DOHH2 (cell line): Measurements from ENCODE around the gene LSM3.

Source experiments
- H3F3A ChIP-seq: fragments of 200-600 bp; sonication (generic), shearing (Covaris generic); 2 replicates; pipeline ENCODE4 v1.6.0; 2016; ENCODE audit warnings: antibody characterized with exemption, mild to moderate bottlenecking; ENCODE audit not compliant: control insufficient read depth, insufficient read depth
- H3K27ac ChIP-seq: fragments of 200-600 bp; sonication (generic); 2 replicates; pipeline ENCODE4 v1.5.1; 2014; ENCODE audit warnings: low read depth, mild to moderate bottlenecking, low read length, moderate library complexity
- H3K27me3 ChIP-seq: fragments of 200-600 bp; sonication (generic); 2 replicates; pipeline ENCODE4 v1.6.1; 2014; ENCODE audit warnings: mild to moderate bottlenecking, low read length, mixed read lengths; ENCODE audit not compliant: control insufficient read depth
- H3K36me3 ChIP-seq: fragments of 200-600 bp; sonication (generic); 2 replicates; pipeline ENCODE4 v1.6.1; 2014; ENCODE audit warnings: mild to moderate bottlenecking, low read length, moderate library complexity, mixed read lengths; ENCODE audit not compliant: control insufficient read depth
- H3K4me1 ChIP-seq: fragments of 200-600 bp; sonication (generic); 2 replicates; pipeline ENCODE4 v1.6.1; 2014; ENCODE audit warnings: mild to moderate bottlenecking, low read length, mixed read lengths; ENCODE audit not compliant: control insufficient read depth
- H3K4me2 ChIP-seq: fragments of 200-600 bp; sonication (generic); 2 replicates; pipeline ENCODE4 v1.6.0; 2014; ENCODE audit warnings: mild to moderate bottlenecking, low read length, moderate library complexity
- H3K4me3 ChIP-seq: fragments of 200-600 bp; sonication (generic); 2 replicates; pipeline ENCODE4 v1.5.1; 2014; ENCODE audit warnings: mild to moderate bottlenecking, low read length, mixed read lengths
- H3K79me2 ChIP-seq: fragments of 200-600 bp; sonication (generic); 2 replicates; pipeline ENCODE4 v1.6.1; 2014; ENCODE audit warnings: mild to moderate bottlenecking, low read length, mixed read lengths; ENCODE audit not compliant: control insufficient read depth
- H3K9me2 ChIP-seq: fragments of 200-600 bp; sonication (generic); replicated peaks from 2 replicates; pipeline ENCODE4 v1.6.1; 2014; ENCODE audit warnings: mild to moderate bottlenecking, low read length, mixed read lengths; ENCODE audit not compliant: control insufficient read depth
- H3K9me3 ChIP-seq: fragments of 200-600 bp; sonication (generic); 2 replicates; pipeline ENCODE4 v1.6.1; 2014; ENCODE audit warnings: antibody characterized with exemption, low read length, mixed read lengths; ENCODE audit not compliant: control insufficient read depth, insufficient read depth
- H4K20me1 ChIP-seq: fragments of 200-600 bp; sonication (generic); 2 replicates; pipeline ENCODE4 v1.6.0; 2014; ENCODE audit warnings: low read depth, mild to moderate bottlenecking, antibody characterized with exemption, low read length, moderate library complexity; ENCODE audit not compliant: control insufficient read depth, insufficient read depth
- CTCF ChIP-seq: fragments of 200-600 bp; sonication (generic); IDR thresholded peaks from one replicate; pipeline ENCODE4 v1.5.1; 2014; ENCODE audit warnings: antibody characterized with exemption, mild to moderate bottlenecking, low read depth, low read length; ENCODE audit not compliant: poor library complexity, severe bottlenecking
- EZH2phosphoT487 ChIP-seq: fragments of 200-600 bp; sonication (generic); IDR thresholded peaks from 2 replicates; pipeline ENCODE4 v1.6.1; 2017; ENCODE audit warnings: borderline replicate concordance, mild to moderate bottlenecking, antibody characterized with exemption, low read length, moderate library complexity, mixed read lengths

Gene LSM3

GRCh38 chr3:14138109-14138877 is 40.3 kb upstream of the LSM3 start:
- no peaks in the 10 kb centered on the region for H3K9me3 ChIP-seq
- no peak overlapping the region for H3K4me3 ChIP-seq
- peaks cover 11% of the 10 kb centered on the region for H3F3A ChIP-seq
- no peak overlapping the region for H3K4me2 ChIP-seq
- H3K79me2 ChIP-seq = no peaks in the 10 kb centered on the region
- no peaks in the 10 kb centered on the region for H4K20me1 ChIP-seq
- no peaks in the 10 kb centered on the region for H3K4me1 ChIP-seq
- H3K27me3 ChIP-seq = no peaks in the 10 kb centered on the region
- H3K9me2 ChIP-seq = no peaks in the 10 kb centered on the region
- H3K27ac ChIP-seq = no peak overlapping the region
- TF ChIP-seq EZH2phosphoT487 (no peak), CTCF (no peak)
- H3K36me3 ChIP-seq = peaks cover 17% of the 10 kb centered on the region

GRCh38 chr3:14138878-14139655 is 39.5 kb upstream of the LSM3 start:
- H3K4me3 ChIP-seq = no peak overlapping the region
- H3K4me1 ChIP-seq = no peaks in the 10 kb centered on the region
- no peaks in the 10 kb centered on the region for H3K79me2 ChIP-seq
- TF ChIP-seq CTCF = no peak
- TF ChIP-seq EZH2phosphoT487 = no peak
- peaks cover 13% of the 10 kb centered on the region for H3F3A ChIP-seq
- no peaks in the 10 kb centered on the region for H4K20me1 ChIP-seq
- peaks cover 13% of the 10 kb centered on the region for H3K36me3 ChIP-seq
- H3K27me3 ChIP-seq = no peaks in the 10 kb centered on the region
- H3K9me2 ChIP-seq = no peaks in the 10 kb centered on the region
- H3K4me2 ChIP-seq = no peak overlapping the region
- no peaks in the 10 kb centered on the region for H3K9me3 ChIP-seq
- H3K27ac ChIP-seq = no peak overlapping the region

- Histone ChIP-seq H3K9me2 (no peaks in the 10 kb centered on the region), H3K4me1 (no peaks in the 10 kb centered on the region), H3F3A (peaks cover 13% of the 10 kb centered on the region), H4K20me1 (no peaks in the 10 kb centered on the region), H3K27me3 (no peaks in the 10 kb centered on the region), H3K36me3 (peaks cover 15% of the 10 kb centered on the region), H3K9me3 (no peaks in the 10 kb centered on the region), H3K79me2 (no peaks in the 10 kb centered on the region), H3K4me3 (no peak overlapping the region), H3K4me2 (no peak overlapping the region), H3K27ac (no peak overlapping the region)
- TF ChIP-seq EZH2phosphoT487 (no peak), CTCF (no peak)
Measured at GRCh38 chr3:14139771-14140170, 38.8 kb upstream of the LSM3 start.
